ENCODE results near the gene B4GALT5.
"Not testable (repeated sequence)": the region's sequence is repeated elsewhere in the genome, so short reads cannot be mapped to it uniquely, and the experiment has no call there.

B4GALT5 gene

DNA sequence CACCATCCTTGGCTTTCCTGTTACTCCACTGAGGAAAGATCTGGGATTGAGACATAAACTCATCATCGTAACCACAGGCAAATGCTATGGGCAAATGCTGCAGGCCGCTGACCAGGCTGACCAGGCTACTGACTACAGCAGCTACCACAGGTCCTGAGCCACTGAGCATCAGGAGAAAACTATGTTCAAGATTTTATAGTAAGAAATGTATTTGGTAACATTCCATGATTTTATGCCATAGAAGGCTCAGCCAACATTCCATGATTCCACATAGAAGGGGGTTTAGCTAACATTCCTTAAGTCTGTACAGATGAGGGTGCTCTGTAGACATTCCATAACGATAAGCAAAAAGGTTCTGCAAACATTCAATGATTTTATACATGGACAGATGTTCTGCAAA, 16.1 kb upstream of the B4GALT5 start:
- DNase-seq (ENCODE audit: low read depth): peak; percentile 86

DNA sequence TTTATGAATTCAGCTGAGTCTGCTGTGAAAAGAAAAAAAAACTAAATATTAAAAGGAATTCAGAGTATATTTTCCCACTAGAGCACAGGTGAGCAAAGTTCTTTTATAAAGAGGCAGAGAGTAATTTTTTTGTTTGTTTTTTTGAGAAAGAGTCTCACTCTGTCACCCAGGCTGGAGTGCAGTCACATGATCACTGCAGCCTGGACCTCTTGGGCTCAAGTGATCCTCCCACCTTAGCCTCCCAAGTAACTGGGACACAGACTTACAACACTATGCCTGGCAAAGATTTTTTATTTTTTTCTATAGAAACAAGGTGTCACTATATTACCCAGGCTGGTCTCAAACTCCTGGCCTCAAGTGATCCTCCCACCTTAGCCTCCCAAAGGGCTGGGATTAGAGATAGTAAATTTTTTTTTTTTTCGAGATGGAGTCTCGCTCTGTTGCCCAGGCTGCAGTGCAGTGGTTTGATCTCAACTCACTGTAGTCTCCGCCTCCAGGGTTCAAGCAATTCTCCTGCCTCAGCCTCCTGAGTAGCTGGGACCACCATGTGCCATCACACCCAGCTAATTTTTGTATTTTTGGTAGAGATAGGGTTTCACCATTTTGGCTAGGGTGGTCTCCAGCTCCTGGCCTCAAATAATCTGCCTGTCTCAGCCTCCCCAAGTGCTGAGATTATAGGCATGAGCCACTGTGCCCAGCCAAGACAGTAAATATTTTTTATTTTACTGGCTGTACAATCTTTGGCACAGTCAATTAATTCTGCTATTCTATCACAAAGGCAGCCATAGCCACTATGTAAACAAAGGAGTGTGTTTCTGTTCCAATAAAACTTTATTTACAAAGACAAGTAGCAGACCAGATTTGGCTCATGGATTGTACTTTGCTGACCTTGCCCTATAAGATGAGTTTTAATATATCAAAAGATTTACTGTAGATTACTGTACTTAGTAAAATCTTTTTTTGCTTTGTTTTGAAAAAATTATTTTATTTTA, 14.5 kb upstream of the B4GALT5 start:
- no peak for DNase-seq (ENCODE audit: low read depth)

DNA sequence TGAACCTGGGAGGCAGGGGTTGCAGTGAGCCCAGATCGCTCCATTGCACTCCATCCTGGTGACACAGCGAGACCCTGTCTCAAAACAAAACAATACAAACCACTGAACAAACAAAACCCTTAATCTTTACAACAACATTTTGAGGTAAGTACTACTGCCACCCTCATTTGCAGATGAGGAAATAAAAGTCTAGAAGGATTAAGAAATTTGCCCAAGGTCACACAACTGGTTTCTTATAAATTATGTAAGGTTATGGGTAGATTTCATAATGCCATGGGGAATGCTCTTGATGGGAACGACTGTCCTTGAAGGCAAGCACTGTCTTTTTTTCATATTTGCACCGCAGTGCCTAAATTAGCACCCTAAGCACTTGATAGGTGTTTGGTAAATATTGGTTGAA, 13.8 kb upstream of the B4GALT5 start:
- no peak for DNase-seq (ENCODE audit: low read depth)

DNA sequence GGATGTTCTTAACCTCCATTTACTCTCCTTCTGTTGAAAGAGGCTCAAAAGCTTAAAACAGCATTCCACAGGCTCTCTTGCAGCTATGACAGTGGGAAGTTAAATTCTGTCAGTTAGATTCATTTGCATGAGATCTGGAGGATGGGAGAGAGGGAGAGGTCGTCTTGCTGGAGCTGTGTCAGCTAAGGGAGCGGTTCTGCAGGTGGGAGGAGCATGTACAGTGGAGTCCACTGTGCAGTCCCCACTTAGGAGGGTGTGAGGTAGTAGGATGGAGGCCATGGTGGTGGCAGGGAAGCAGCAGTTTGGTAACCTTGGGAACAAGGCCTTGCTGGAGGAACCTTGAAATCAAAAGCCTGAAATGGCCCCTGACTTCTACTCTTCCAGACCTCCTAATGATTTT, 12.0 kb upstream of the B4GALT5 start:
- no peak for DNase-seq (ENCODE audit: low read depth)

DNA sequence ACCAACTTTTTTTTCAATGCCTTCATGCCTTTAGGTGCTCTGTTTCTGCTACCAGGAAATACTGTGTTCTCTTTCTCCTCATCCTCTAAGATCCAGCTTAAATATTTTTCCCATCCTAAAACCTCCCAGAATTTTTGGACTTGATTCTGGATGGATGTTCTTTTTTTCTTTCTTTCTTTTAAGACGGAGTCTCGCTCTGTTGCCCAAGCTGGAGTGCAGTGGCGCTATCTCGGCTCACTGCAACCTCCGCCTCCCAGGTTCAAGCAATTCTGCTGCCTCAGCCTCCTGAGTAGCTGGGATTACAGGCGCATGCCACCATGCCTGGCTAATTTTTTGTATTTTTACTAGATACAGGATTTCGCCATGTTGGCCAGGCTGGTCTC, 11.5 kb upstream of the B4GALT5 start:
- DNase-seq (ENCODE audit: low read depth): not testable (repeated sequence)

DNA sequence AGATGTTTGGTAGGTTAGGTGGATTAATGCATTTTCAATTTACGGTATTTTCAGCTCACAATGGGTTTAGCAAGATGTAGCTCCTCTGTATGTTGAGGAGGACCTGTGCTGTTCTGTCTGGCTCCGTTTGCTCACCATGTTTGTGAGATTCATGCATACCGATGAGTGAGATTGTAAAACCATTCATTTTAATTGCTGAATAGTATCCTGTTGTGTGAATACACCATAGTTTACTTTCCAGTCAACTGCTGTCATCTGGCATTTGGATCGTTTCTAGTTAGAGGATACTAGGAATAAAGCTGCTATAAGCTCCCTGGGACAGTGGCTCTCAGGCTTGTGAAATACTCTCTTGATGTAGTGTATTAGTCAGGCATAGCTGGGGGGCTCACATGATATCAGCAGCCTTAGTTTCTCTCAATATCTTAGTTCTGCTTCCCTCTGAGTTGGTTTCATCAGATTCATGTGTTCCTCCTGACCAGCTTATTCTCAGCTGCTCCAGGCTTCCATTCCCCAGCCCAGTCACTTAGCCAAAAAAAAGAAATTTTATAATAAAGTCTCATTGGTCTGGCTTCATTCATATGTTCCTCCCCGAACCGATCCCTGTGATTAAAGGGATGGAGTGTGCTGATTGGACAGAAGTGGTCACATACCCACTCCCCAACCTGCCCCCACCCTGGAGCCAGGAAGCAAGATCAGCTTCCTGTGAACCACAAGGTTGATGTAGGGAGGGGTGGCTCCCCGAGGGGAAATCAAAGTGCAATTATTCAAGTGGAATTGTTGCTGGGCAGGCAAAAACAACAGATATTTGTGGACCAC, 10.9 kb upstream of the B4GALT5 start:
- DNase-seq (ENCODE audit: low read depth): peak; percentile 40

DNA sequence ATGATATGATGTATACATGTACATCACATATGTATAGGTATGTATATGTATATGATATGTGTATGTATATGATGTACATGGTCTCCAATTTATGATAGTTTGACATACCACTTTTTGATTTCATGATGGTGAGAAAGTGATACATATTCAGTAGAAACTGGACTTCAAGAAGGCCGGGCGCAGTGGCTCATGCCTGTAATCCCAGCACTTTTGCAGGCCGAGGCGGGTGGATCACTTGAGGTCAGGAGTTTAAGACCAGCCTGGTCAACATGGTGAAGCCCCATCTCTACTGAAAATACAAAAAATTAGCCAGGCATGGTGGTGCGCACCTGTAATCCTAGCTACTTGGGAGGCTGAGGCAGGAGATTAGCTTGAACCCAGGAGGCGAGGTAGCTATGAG, 10.1 kb upstream of the B4GALT5 start:
- not testable (repeated sequence) for DNase-seq (ENCODE audit: low read depth)

DNA sequence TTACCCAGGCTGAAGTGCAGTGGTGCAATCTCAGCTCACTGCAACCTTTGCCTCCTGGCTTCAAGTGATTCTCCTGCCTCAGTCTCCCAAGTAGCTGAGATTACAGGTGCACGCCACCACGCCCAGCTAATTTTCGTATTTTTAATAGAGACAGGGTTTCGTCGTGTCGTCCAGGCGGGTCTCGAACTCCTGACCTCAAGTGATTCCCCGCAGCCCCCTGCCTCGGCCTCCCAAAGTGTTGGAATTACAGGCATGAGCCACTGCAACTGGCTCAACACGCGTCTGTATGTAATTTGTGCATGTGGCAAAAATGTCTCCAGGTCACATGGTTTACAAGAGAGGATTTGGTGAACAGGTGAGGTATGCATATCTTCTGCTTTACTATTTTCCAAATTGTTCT, 7.6 kb upstream of the B4GALT5 start:
- not testable (repeated sequence) for DNase-seq (ENCODE audit: low read depth)

DNA sequence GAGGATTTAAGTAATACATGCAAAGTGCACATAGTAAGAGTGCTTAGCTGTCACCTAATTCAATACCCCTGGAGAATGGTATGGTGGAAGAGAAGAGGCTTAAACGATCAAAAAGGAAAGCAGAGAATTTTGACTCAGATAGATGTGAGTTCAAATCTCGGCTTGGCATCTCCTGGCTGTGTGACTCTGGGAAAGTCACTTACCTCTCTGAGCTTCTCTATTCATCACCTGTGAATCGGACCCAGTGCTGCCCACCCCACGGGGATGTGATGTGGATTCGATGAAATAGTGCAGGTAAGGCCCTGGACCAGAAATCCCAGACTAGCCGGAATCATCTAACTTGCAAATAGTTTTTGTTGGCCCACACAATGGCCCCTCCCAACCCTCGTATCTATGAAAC, 1.8 kb upstream of the B4GALT5 start:
- DNase-seq (ENCODE audit: low read depth): no peak

DNA sequence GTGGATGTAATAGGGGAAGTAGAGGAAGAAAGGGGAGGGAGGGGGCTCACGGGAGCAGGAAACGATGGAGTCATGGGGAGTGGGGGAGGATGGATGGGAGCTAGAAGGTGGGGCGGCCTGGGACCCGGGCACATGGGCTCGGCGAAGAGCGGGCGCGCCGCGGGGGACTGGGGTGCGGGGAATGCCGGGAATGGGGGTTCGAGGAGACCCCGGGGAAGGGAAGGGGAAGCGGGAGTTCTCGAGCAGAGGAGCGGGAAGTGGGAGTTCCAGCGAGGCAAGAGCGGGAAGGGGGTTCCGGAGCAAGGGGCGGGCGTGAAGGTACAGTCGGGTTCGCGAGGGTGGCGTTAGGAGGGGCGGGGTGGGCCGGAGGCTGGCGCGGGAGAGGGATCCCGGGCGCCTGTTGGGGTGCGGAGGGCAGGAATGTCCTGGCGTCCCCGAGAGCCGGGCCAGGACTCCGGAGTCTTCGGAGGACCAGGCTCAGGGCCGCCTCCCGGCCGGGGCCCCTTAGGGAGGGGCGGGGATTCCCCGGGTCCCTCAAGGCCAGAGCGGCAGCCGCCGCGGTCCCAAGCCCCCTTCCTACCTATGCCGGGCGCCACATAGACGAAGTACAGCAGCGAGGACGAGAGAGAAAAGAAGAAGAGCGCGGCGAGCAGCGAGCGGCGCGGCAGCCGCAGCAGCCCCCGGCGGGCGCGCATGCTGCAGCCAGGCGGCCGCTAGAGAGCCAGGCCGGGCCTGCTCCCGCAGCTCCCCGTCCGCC, 504 bp downstream of the B4GALT5 start:
- DNase-seq (ENCODE audit: low read depth): peak; percentile 37

DNA sequence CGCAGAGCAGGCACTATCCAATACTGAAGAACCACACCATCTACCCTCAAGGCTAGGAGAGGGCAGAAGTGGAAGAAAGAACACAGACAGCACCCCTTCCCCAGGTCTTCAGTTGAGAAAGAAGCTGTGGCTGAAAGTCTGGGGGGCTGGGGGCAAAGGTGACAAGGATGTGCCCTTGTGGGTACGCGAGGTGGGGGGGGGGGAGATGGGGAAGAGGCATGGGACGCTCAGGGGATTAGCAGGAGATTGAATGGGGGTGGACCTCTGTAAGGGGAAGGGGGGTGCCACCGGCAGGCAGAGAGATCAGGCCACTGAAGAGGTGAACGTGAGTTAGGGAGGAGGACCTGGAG, 1.1 kb downstream of the B4GALT5 start:
- DNase-seq (ENCODE audit: low read depth): no peak

DNA sequence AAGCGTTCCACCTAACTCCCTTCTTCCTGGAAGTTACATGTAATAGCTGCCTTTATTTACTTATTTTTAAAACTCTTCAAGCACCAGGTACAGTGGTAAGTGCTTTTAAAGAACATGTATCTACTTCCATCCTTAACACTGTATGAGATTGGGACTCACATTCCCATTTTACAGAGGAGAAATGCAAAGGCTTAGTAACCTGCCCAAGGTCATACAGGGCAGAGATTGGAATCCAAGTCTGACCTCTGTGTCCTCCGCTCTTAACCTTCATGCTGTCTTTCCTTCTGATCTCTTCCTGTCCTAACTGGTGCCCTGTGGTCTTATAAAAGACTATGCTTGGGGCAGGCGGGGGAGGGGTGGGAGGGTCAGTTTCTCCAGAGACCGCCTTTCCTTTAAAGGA, 1.6 kb downstream of the B4GALT5 start:
- no peak for DNase-seq (ENCODE audit: low read depth)

DNA sequence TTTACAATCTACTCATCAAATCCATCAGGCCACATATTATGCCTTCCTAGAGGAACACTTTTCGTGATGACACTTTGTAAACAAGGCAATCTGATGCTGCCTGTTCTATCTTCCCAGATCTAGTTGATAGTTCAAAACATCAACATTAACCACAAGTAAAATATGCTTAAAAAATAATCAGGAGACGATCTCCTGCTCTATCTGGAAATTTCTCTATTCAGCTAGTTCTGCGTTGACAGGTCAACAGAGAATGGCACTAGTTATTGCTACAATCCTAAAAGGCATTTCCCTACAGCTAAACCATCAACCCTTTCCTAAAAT, 2.1 kb downstream of the B4GALT5 start:
- no peak for DNase-seq (ENCODE audit: low read depth)

DNA sequence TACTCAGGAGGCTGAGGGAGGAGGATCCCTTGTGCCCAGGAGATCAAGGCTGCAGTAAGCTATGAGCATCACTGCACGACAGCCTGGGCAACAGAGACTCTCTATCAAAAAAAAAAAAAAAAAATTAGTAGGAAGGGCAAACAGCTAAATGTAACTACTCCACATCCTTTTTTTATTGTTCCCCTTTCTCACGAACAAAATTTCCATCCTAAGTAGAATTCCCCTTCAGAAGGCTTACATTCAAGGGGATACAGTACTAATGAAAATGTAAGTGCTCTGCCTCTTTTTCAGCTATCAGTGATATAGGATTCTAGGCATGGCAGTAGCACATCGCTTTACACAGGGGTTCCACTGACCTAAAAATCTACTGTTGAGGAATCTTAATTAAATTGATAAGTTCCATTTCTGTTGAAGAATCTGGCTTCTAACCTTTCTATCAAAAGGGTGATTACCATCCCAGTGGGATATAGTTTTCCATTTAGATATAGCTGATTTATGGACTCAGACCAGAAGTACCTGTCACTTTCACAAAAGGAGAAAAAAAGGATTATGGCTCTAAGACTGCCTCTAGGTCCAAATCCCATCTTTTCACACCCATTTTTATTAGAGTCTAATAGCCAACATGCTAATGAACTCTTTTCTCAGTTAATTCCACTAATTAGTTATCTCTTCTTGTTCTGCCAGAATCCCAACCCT, 2.6 kb downstream of the B4GALT5 start:
- no peak for DNase-seq (ENCODE audit: low read depth)

DNA sequence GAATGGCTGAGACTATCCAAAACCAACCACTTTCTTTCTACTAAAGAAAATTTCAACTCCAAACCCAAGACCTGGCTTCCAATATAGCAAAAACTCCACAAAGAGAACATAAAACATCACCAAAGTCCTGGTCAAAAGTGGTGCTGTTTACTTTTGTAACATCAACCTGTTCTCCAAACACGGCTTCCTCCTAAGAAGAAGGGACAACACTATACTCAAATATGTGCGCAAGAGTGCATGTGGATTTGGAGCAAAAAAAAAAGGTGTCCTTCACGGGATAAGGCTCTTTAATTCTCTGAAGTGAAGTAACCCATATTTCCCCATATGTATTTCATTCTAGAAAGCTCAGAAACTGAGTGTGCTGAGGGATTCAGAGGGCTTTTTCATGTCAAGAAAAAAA, 6.6 kb downstream of the B4GALT5 start:
- DNase-seq (ENCODE audit: low read depth): no peak

DNA sequence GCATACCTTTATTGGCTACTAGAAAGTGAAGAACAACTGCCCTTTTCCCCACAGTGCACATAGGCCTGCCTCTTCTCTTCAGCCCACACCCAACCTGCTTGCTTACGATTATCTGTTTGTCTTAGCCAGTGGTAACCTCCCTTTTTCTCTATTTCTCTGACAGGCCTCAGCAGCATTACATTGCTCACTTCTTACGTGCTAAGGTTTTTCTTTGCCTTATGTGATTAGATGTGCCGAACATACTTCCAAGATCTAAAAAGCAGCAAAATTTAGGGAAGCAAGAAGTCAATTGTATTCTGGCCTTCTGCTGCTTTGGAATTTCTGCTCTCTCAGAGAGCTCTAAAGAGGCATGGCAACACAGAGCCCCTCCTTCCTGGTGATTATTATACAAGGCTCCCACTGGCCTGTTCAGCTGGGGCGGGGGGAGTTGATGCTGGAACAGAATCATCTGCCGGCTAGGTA, 7.0 kb downstream of the B4GALT5 start:
- no peak for DNase-seq (ENCODE audit: low read depth)

DNA sequence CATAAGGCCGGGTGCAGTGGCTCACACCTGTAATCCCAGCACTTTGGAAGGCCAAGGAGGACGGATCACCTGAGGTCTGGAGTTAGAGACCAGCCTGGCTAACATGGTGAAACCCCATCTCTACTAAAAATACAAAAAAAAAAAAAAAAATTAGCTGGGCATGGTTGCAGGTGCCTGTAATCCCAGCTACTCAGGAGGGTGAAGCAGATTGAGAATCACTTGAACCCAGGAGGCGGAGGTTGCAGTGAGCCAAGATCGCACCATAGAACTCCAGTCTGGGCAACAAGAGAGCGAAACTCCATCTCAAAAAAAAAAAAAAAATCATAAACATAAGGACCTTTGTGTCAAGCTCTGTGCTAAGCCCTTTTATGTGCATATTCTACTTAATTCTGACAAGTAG, 7.8 kb downstream of the B4GALT5 start:
- not testable (repeated sequence) for DNase-seq (ENCODE audit: low read depth)

DNA sequence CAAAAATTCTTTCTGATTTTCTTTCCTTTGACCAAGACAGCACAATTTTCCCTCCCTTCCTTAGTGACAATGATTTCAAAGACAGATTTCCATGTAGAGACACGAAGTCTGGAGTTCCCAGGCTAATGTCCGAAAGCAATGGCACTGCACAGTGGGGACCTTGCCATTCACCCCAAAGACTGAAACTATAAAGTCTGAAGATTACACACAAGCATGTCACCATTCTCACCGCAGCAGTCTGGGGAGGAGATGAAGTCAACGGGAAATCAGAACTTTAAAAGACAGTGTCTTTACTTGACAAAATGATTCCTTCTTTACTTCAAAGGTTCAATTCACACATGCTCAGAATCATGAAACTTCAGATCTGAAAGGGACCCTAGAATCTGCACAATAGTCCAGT, 8.3 kb downstream of the B4GALT5 start:
- DNase-seq (ENCODE audit: low read depth): no peak

DNA sequence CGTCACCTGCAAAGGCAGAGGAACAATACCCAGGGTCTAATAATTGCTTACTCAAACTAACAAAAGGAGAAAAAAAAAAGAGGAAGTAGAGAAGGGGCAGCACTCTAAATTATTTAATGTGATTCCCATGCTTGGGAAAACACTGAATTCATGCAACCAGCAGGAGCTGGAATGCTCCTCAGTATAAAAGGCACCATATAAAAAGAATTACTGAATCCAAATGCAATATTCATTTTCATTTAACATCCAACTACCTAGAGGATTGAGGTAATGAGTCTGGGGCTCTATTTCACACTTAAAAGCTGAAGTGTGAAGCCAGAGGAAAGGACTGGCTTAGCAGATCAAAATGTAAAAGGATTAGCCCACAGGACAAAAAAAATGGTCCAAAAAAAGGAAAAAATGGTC, 8.7 kb downstream of the B4GALT5 start:
- DNase-seq (ENCODE audit: low read depth): no peak

DNA sequence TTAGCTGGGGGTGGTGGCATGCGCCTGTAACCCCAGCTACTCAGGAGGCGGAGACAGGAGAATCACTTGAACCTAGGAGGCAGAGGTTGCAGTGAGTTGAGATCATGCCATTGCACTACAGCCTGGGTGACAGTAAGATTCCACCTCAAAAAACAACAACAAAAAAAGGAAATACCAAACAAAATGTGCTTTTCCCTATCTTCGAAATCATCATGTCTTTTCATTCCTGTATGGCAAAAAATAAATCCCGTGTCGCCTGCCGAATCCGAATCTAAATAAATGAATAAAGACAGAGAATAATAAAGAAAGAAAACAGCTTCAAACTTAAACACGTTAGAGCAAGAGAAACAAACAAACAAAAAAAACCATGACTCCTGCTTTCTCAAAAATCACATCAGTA, 11.8 kb downstream of the B4GALT5 start:
- no peak for DNase-seq (ENCODE audit: low read depth)

DNA sequence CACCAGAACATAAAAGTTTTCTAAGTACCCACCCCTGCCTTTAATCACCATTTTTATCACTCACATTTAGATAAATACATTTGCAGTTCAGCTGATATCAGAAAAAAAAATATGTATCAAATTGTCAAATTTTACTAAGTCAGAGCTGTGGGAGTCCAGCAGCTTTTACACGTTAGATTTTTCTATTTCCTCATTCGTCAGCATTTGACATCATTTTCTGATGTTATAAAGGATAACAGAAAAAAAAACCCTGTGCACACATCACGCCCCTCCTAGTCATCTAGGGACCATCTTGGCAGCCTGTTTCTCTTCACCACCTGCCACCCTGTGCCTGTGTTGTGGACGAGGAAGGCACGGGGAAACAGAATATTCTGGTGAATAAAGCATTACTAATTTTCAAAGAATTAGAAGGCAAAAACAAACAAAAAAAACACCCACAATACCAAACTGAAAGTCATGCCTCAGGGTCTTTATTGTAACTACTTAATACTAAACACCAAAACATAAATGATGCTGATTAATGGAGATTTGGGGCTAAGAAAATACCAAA, 12.4 kb downstream of the B4GALT5 start:
- DNase-seq (ENCODE audit: low read depth): peak; percentile 42
